Neural progenitor cell (in vitro differentiated cells): ENCODE measurements around the gene KATNAL1.

Source experiments
- CTCF ChIP-seq: fragments of 200-600 bp; sonication (generic); IDR thresholded peaks from 2 replicates; pipeline ENCODE4 v1.5.1; 2017; ENCODE audit warnings: antibody characterized with exemption, mild to moderate bottlenecking
- EZH2 ChIP-seq: fragments of 200-600 bp; sonication (generic); IDR thresholded peaks from 2 replicates; pipeline ENCODE4 v1.6.1; 2017; ENCODE audit warnings: antibody characterized with exemption, mild to moderate bottlenecking, moderate library complexity
- EZH2phosphoT487 ChIP-seq: fragments of 200-600 bp; sonication (generic); IDR thresholded peaks from 2 replicates; pipeline ENCODE4 v1.6.1; 2017; ENCODE audit warnings: antibody characterized with exemption

GRCh38 chr13:30340331-30341250 lies 33.2 kb upstream of the KATNAL1 start:
- TF ChIP-seq CTCF (no peak), EZH2 (no peak), EZH2phosphoT487 (no peak)
